Measurements from ENCODE around the gene GRB2.
A peak's percentile ranks its signal among the peaks of the same experiment; 100 is the strongest.
"Not testable (repeated sequence)": the region's sequence is repeated elsewhere in the genome, so short reads cannot be mapped to it uniquely, and the experiment has no call there.

GRB2 gene

GRCh38 chr17:75348386-75349012 lies 57.0 kb downstream of the GRB2 start:
- DNase-seq: no peak

GRCh38 chr17:75346906-75347305 lies 58.6 kb downstream of the GRB2 start:
- no peak for DNase-seq

GRCh38 chr17:75346368-75346767 lies 59.1 kb downstream of the GRB2 start:
- not testable (repeated sequence) for DNase-seq

GRCh38 chr17:75345514-75346167 lies 59.8 kb downstream of the GRB2 start:
- no peak for DNase-seq

- no peak for DNase-seq
Observed at GRCh38 chr17:75344666-75345065, 60.8 kb downstream of the GRB2 start.

- peak; percentile 20 for DNase-seq
Observed at GRCh38 chr17:75342996-75343395, 62.5 kb downstream of the GRB2 start.

- no peak for DNase-seq
Observed at GRCh38 chr17:75341784-75342486, 63.5 kb downstream of the GRB2 start.

- peak; percentile 59 for DNase-seq
Observed at GRCh38 chr17:75340631-75341030, 64.8 kb downstream of the GRB2 start.

- no peak for DNase-seq
Observed at GRCh38 chr17:75339971-75340370, 65.5 kb downstream of the GRB2 start.

- no peak for DNase-seq
Observed at GRCh38 chr17:75338335-75338734, 67.1 kb downstream of the GRB2 start.

- no peak for DNase-seq
Observed at GRCh38 chr17:75335315-75335714, 70.2 kb downstream of the GRB2 start.

GRCh38 chr17:75334723-75335122 lies 70.8 kb downstream of the GRB2 start:
- DNase-seq: no peak

- no peak for DNase-seq
Observed at GRCh38 chr17:75331671-75332070, 73.8 kb downstream of the GRB2 start.

- no peak for DNase-seq
Observed at GRCh38 chr17:75327757-75328156, 77.7 kb downstream of the GRB2 start.

GRCh38 chr17:75326226-75326848 lies 79.1 kb downstream of the GRB2 start:
- DNase-seq: no peak

GRCh38 chr17:75325827-75326225 lies 79.7 kb downstream of the GRB2 start:
- no peak for DNase-seq

- no peak for DNase-seq
Observed at GRCh38 chr17:75325348-75325747, 80.1 kb downstream of the GRB2 start.

GRCh38 chr17:75321506-75321905 lies 84.0 kb downstream of the GRB2 start:
- no peak for DNase-seq

GRCh38 chr17:75319904-75320691 lies 85.4 kb downstream of the GRB2 start:
- DNase-seq: no peak

GRCh38 chr17:75318615-75319222 lies 86.8 kb downstream of the GRB2 start:
- DNase-seq: no peak

GRCh38 chr17:75318211-75318610 lies 87.3 kb downstream of the GRB2 start:
- DNase-seq: no peak

GRCh38 chr17:75317671-75318070 lies 87.8 kb downstream of the GRB2 start:
- DNase-seq: no peak

GRCh38 chr17:75316253-75316652 lies 89.2 kb downstream of the GRB2 start:
- DNase-seq: no peak
